BJ (cell line): Measurements from ENCODE around the gene CLMN. TPM values are rescaled to one million over a fixed set of nuclear protein-coding genes. Genes with fewer than 3 reads are reported as not detected.

ENCODE experiments used
- CTCF ChIA-PET: fragments of 350-600 bp; formaldehyde crosslinking; extraction: SDS; loops from one replicate; lab custom pipeline; 2021; ENCODE audit warnings: antibody characterized with exemption, inconsistent platforms; lab: Yijun Ruan, JAX
- POLR2A ChIA-PET: fragments of 300-600 bp; sonication (Branson Sonifier 250); formaldehyde crosslinking; extraction: SDS; loops from one replicate; lab custom pipeline; 2021; ENCODE audit warnings: antibody characterized with exemption; lab: Charles Lee
- DNase-seq: peaks from one replicate; pipeline ENCODE4 v3.0.0-alpha.2; 2011; ENCODE audit warnings: low read depth
- H3K27me3 ChIP-seq: 2 replicates; pipeline ENCODE4 v1.6.0; 2011; ENCODE audit warnings: low read length; ENCODE audit not compliant: control insufficient read depth, insufficient read depth
- H3K36me3 ChIP-seq: 2 replicates; pipeline ENCODE4 v1.5.1; 2011; ENCODE audit warnings: low read length; ENCODE audit not compliant: control insufficient read depth, insufficient read depth
- H3K4me3 ChIP-seq: 2 replicates; pipeline ENCODE4 v1.5.1; 2011; ENCODE audit warnings: low read depth, mild to moderate bottlenecking, control low read depth, low read length
- polyA plus RNA-seq: library from polyadenylated mRNA; depleted of rRNA; stranded (reverse); fragments of >200 nt; gene quantifications from 2 replicates; pipeline ENCODE4 v1.2.3, GENCODE V29; 2011
- TF ChIP-seq, protein P1 (sequence below): IDR thresholded peaks from 2 replicates; pipeline ENCODE4 v1.5.1; 2011; ENCODE audit warnings: low read depth, mild to moderate bottlenecking, control low read depth, inconsistent platforms, low read length, moderate library complexity; ENCODE audit not compliant: insufficient read depth

CLMN gene
- polyA plus RNA-seq, 1 experiment = 0.13 TPM

DNA sequence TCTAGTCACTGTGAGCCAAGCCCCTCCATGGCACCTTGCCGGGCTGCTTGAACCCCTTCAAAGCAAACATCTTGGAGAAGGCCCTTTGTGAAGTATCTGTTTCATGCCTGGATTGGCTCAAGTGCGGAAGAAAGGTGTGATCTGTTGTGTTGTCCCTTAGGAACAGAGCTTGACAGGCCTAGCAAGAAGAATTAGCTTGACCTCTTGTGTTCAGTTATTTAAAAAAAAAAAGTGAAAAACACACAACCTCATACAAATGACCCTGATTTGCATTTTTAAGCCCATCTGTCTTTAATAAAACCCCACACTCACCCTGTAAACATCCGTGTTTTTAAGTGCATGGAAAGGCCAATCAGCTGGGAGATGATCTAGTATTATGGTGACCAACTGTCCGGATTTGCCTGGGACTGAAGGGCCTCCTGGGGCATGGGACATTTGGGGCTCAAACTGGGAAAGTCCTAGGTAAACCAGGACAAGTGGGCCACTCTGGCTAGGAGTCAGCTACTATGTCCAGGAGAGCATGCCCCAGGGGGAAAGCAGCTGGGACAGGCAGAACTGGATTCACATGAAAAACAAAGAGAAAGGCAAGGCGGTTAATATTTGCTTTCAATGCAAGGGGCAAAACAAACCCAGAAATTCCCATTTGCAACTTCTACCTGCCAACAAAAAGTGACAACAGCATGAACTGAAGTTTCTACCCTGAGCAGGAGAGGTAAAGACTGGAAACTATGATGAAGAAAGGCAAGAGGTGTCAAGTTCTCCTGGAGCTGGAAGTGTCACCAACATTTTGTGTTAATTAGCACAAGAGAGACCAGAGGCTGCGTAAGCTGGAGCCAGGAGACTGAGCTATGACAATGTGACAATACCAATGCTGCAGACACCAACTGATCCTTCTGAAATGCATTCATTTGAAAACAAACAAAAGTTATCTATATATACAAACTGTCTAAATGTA, 78.6 kb downstream of the CLMN start:
- no peak for DNase-seq
- Histone ChIP-seq H3K36me3 (no peaks in the 10 kb centered on the region), H3K4me3 (no peak overlapping the region), H3K27me3 (no peaks in the 10 kb centered on the region)
- TF ChIP-seq, protein P1, sequence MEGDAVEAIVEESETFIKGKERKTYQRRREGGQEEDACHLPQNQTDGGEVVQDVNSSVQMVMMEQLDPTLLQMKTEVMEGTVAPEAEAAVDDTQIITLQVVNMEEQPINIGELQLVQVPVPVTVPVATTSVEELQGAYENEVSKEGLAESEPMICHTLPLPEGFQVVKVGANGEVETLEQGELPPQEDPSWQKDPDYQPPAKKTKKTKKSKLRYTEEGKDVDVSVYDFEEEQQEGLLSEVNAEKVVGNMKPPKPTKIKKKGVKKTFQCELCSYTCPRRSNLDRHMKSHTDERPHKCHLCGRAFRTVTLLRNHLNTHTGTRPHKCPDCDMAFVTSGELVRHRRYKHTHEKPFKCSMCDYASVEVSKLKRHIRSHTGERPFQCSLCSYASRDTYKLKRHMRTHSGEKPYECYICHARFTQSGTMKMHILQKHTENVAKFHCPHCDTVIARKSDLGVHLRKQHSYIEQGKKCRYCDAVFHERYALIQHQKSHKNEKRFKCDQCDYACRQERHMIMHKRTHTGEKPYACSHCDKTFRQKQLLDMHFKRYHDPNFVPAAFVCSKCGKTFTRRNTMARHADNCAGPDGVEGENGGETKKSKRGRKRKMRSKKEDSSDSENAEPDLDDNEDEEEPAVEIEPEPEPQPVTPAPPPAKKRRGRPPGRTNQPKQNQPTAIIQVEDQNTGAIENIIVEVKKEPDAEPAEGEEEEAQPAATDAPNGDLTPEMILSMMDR = no peak
- POLR2A ChIA-PET = no interaction called here
- CTCF ChIA-PET = interaction anchor here (0.7 kb wide), 1 partner anchor 20 kb away, joined by 5 read pairs; no protein-coding TSS in a partner anchor

DNA sequence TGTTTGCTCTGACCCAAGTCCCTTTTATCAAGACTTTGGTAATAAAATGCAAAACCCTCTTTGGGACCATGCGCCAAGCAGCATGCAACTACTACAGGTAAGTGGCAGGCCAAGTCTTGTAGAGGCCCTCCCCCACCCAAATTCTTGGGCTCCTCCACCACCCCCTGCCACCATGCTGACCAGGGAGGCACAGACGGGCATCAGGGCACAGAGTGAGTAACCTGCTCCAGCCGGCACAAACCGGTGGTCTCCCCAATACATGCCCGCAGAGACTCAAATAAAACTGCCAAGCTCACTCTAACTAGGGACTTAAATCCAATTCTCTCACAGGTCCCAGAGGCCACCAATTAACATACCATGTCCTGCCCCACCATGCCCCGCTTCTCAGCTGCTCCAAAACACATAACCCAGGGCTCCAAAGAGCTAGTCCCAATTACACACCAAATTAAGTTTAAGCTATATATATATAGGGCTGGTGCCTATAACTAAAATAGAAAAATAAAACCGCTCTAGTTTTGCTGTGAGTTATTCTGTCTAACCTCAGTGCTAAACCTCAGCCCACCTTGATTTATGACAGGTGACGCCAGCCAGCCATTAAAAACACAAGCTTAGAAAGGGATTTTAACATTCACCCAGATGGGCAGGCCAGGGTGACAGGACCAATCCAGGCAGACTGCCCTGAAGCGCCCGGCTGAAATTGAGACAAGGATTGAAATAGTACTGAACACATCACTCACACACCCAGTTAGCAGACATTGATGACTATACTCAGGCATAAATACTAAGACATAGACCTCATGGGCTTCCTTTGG, 81.0 kb downstream of the CLMN start:
- Histone ChIP-seq H3K36me3 (no peaks in the 10 kb centered on the region), H3K27me3 (no peaks in the 10 kb centered on the region), H3K4me3 (no peak overlapping the region)
- ChIA-PET CTCF (no interaction called here), POLR2A (no interaction called here)
- DNase-seq = no peak
- TF ChIP-seq, protein P1 = no peak

DNA sequence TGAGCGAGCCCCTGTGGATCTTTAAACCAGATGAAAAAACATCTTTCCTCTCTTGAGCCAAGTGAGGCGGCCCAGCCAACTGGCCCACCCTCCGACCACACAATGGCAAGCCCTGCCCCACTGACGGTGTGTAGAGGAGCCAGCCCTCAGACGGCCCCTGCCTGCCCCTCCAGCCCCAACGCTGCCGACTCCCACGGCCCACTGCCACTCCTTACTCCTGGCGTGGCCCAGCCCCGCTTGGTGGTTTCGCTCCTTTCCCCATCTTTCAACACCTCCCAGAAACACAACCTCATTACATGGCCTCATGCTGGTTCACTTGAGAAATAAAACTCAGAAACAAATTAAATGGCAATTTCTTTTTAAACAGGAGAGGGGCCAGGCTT, 81.8 kb downstream of the CLMN start:
- DNase-seq = no peak
- TF ChIP-seq, protein P1 = no peak
- no peak overlapping the region for H3K4me3 ChIP-seq
- ChIA-PET POLR2A (no interaction called here), CTCF (no interaction called here)
- no peaks in the 10 kb centered on the region for H3K36me3 ChIP-seq
- H3K27me3 ChIP-seq = no peaks in the 10 kb centered on the region

DNA sequence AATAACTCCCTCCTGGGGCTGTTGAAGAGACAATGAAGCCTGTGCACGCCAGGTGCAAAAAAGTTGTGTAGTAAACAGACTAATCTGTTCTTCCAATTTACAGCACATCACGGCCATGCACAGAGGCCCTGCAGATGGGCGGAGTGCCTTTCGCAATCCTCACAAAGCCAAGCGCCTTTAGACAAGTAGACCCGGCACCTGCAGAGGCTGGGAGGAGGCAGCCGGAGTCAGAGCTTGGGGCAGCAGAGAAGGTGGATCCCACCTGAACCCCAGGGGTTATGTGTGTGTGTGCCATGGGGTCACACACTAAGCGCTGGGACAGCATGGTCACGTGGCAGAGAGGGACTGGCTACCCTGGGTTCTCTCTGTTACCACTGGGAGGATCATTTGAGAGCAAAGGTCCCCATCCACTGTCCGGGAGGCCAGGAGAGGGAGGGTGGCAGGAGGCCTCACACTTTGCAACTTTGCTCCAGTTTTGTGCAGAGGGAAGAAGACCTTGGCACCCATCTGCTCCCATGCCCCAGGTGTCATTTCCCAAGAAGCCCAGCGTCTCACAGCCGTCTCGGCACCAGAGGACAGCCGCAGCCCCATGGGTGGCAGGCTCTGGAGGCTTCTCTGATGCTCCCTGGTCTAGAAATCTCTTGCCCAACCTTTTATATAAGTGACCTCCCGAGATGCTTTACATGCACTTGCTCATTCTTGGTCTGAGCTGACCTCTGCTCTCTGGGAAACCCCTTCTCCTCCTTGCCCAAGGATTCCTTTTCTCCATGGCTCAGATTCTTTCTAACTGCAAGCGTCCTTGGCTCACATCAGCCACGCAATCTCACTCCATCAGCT, 82.4 kb downstream of the CLMN start:
- Histone ChIP-seq H3K27me3 (no peaks in the 10 kb centered on the region), H3K36me3 (no peaks in the 10 kb centered on the region), H3K4me3 (no peak overlapping the region)
- CTCF ChIA-PET = no interaction called here
- no peak for DNase-seq
- TF ChIP-seq, protein P1 = no peak
- POLR2A ChIA-PET = no interaction called here

DNA sequence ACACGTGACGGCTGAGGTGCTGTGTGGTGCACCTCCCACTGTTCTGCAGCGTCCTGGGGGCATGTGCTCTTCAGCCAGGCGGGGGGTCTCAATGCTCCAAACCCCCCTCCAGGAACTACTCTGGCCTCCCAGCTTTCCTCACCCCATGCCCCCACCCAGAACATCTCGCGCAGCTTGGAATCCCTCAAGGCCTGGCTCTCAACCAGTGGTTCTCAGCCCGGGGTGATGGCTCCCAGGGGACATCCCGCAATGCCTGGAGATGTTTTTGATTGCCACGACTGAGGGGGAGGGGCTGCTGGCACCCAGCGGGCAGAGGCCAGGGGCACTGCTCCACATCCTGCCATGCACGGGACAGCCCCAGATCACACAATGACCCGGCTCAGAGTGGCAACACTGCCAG, 83.5 kb downstream of the CLMN start:
- no peaks in the 10 kb centered on the region for H3K27me3 ChIP-seq
- no peak for DNase-seq
- no peaks in the 10 kb centered on the region for H3K36me3 ChIP-seq
- H3K4me3 ChIP-seq = no peak overlapping the region
- ChIA-PET CTCF (no interaction called here), POLR2A (no interaction called here)
- TF ChIP-seq, protein P1 = no peak
